GM23338 (cell line): ENCODE data around the gene PODN.

Source experiments
- CREB1 ChIP-seq: fragments of 250-450 bp; sonication (Bioruptor Pico); IDR thresholded peaks from 2 replicates; pipeline ENCODE4 v1.5.0; 2020; ENCODE audit warnings: low read depth, mild to moderate bottlenecking, moderate library complexity
- CTCF ChIP-seq, 2 experiments: fragments of 200-600 bp in 1 of 2; sonication (generic) in 1 of 2; conservative IDR thresholded peaks; 2 replicates each; pipeline versions ENCODE4 v1.5.1 to v1.6.1; 2016 to 2017; ENCODE audit warnings: antibody characterized with exemption in 2 of 2, low read depth in 2 of 2, mild to moderate bottlenecking in 2 of 2, moderate library complexity in 1 of 2
- EZH2 ChIP-seq: fragments of 200-600 bp; sonication (generic); IDR thresholded peaks from one replicate; pipeline ENCODE4 v1.8.0; 2017; ENCODE audit warnings: antibody characterized with exemption, mild to moderate bottlenecking, low read depth; ENCODE audit not compliant: unreplicated experiment
- EZH2phosphoT487 ChIP-seq: fragments of 200-600 bp; sonication (generic); IDR thresholded peaks from one replicate; pipeline ENCODE4 v1.8.1; 2018; ENCODE audit warnings: antibody characterized with exemption; ENCODE audit not compliant: unreplicated experiment
- JUNB ChIP-seq: IDR thresholded peaks from one replicate; pipeline ENCODE4 v1.6.1; 2016; ENCODE audit warnings: antibody characterized with exemption; ENCODE audit not compliant: unreplicated experiment
- POLR2AphosphoS5 ChIP-seq: IDR thresholded peaks from 2 replicates; pipeline ENCODE4 v1.6.1; 2016; ENCODE audit warnings: antibody characterized with exemption, low read depth
- STAT1 ChIP-seq: IDR thresholded peaks from one replicate; pipeline ENCODE4 v1.6.1; 2016; ENCODE audit warnings: antibody characterized with exemption; ENCODE audit not compliant: unreplicated experiment
- ZNF114 ChIP-seq: fragments of 250-450 bp; sonication (Bioruptor Pico); IDR thresholded peaks from 2 replicates; pipeline ENCODE4 v1.5.0; 2020; ENCODE audit warnings: mild to moderate bottlenecking, moderate library complexity
- ZNF331 ChIP-seq: fragments of 250-450 bp; sonication (Bioruptor Pico); IDR thresholded peaks from 2 replicates; pipeline ENCODE4 v1.5.0; 2020; ENCODE audit warnings: low read depth, mild to moderate bottlenecking, moderate library complexity
- ZNF462 ChIP-seq: fragments of 250-450 bp; sonication (Bioruptor Pico); IDR thresholded peaks from 2 replicates; pipeline ENCODE4 v1.5.0; 2020; ENCODE audit warnings: mild to moderate bottlenecking, moderate library complexity
- TF ChIP-seq, protein P1 (sequence below): IDR thresholded peaks from one replicate; pipeline ENCODE4 v1.6.1; 2018; ENCODE audit warnings: antibody characterized with exemption; ENCODE audit not compliant: unreplicated experiment
- TF ChIP-seq, protein P2 (sequence below): IDR thresholded peaks from 2 replicates; pipeline ENCODE4 v1.6.1; 2016; ENCODE audit warnings: antibody characterized with exemption

- TF ChIP-seq CTCF (conservative IDR thresholded peaks at IDR 0.05; ENCODE audit: low read depth in 2 of 2) (no peak), EZH2 (no peak), POLR2AphosphoS5 (no peak), EZH2phosphoT487 (no peak), JUNB (no peak), ZNF331 (CRISPR knock-in tag) (no peak), CREB1 (CRISPR knock-in tag) (no peak), STAT1 (no peak), ZNF114 (CRISPR knock-in tag) (no peak), ZNF462 (CRISPR knock-in tag) (no peak)
- TF ChIP-seq, protein P1, sequence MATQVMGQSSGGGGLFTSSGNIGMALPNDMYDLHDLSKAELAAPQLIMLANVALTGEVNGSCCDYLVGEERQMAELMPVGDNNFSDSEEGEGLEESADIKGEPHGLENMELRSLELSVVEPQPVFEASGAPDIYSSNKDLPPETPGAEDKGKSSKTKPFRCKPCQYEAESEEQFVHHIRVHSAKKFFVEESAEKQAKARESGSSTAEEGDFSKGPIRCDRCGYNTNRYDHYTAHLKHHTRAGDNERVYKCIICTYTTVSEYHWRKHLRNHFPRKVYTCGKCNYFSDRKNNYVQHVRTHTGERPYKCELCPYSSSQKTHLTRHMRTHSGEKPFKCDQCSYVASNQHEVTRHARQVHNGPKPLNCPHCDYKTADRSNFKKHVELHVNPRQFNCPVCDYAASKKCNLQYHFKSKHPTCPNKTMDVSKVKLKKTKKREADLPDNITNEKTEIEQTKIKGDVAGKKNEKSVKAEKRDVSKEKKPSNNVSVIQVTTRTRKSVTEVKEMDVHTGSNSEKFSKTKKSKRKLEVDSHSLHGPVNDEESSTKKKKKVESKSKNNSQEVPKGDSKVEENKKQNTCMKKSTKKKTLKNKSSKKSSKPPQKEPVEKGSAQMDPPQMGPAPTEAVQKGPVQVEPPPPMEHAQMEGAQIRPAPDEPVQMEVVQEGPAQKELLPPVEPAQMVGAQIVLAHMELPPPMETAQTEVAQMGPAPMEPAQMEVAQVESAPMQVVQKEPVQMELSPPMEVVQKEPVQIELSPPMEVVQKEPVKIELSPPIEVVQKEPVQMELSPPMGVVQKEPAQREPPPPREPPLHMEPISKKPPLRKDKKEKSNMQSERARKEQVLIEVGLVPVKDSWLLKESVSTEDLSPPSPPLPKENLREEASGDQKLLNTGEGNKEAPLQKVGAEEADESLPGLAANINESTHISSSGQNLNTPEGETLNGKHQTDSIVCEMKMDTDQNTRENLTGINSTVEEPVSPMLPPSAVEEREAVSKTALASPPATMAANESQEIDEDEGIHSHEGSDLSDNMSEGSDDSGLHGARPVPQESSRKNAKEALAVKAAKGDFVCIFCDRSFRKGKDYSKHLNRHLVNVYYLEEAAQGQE, result no peak
- TF ChIP-seq, protein P2, sequence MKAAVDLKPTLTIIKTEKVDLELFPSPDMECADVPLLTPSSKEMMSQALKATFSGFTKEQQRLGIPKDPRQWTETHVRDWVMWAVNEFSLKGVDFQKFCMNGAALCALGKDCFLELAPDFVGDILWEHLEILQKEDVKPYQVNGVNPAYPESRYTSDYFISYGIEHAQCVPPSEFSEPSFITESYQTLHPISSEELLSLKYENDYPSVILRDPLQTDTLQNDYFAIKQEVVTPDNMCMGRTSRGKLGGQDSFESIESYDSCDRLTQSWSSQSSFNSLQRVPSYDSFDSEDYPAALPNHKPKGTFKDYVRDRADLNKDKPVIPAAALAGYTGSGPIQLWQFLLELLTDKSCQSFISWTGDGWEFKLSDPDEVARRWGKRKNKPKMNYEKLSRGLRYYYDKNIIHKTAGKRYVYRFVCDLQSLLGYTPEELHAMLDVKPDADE, result no peak
Measured at GRCh38 chr1:53130878-53131589, 69.0 kb downstream of the PODN start.
